Central memory CD4-positive, alpha-beta T cell (primary cell): ENCODE results near the gene HIGD1A.

ENCODE experiments used
- DNase-seq: peaks from one replicate; pipeline ENCODE4 v3.0.0; 2022

Gene HIGD1A

DNA sequence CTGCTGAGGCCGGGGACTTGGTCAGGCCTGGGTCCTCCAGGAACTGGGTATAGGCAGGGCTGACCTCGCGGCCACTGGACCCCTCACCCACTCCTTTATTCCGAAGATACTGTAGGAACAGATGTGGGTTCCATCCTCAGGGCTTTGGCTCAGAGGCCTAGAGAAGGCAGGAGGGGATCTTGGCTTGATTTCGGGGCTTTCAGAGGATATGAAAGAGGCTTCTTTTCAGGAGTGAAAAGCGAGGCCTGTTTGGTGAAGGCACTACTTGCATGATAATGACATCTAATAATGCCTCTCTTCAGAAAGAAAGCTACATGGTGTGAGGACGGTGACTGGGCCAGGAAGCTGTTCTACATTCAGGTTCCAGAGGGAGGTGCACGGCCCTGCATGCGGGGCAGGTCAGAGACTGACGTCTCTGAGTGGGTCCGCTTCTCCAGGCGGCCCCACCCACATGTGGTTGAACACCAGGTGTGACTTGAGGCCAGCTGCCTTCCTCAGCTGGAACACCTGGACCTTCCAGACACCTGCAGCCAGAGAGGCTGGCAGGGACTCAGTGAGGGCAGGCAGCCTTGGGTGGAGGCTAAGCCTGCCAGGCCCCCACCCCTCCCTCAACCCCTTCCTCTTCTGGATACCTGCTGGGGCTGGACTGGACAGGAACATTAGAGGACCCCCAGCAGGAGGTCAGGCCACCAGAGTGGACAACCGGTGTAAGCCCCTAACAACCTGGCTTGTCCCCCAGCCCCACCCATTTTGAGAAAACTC, 70.6 kb downstream of the HIGD1A start:
- no peak for DNase-seq
